GM23338 (cell line): ENCODE data around the gene PCNX1. TPM values are rescaled to one million over a fixed set of nuclear protein-coding genes. Genes with fewer than 3 reads are reported as not detected.

Experiments used
- ATAC-seq: fragments of 200-7000 bp; cut with Tn5 transposase; 3 replicates; pipeline ENCODE4 v1.9.1; 2020
- DNase-seq: peaks from one replicate; pipeline ENCODE4 v3.0.0-alpha.2; 2015; ENCODE audit warnings: low spot score
- H2AFZ ChIP-seq: fragments of 200-600 bp; sonication (generic); 2 replicates; pipeline ENCODE4 v1.8.0; 2016; ENCODE audit warnings: antibody characterized with exemption, mild to moderate bottlenecking, moderate library complexity
- H3F3A ChIP-seq: fragments of 200-600 bp; sonication (generic); replicated peaks from 2 replicates; pipeline ENCODE4 v1.8.0; 2017; ENCODE audit warnings: antibody characterized with exemption, mixed run types, low read depth
- H3K27ac ChIP-seq: fragments of 200-600 bp; sonication (generic); 2 replicates; pipeline ENCODE4 v1.6.1; 2016; ENCODE audit warnings: low read depth
- H3K27me3 ChIP-seq: fragments of 200-600 bp; sonication (generic); 2 replicates; pipeline ENCODE4 v1.8.0; 2016; ENCODE audit warnings: mild to moderate bottlenecking, mixed run types, moderate library complexity; ENCODE audit not compliant: insufficient read depth
- H3K36me3 ChIP-seq: fragments of 200-600 bp; sonication (generic); 2 replicates; pipeline ENCODE4 v1.8.0; 2016; ENCODE audit warnings: mild to moderate bottlenecking; ENCODE audit not compliant: insufficient read depth
- H3K4me1 ChIP-seq: fragments of 200-600 bp; sonication (generic); 2 replicates; pipeline ENCODE4 v1.8.0; 2016; ENCODE audit warnings: mild to moderate bottlenecking, moderate library complexity; ENCODE audit not compliant: insufficient read depth
- H3K4me2 ChIP-seq: fragments of 200-600 bp; sonication (generic); 2 replicates; pipeline ENCODE4 v1.7.1; 2017; ENCODE audit warnings: mixed run types
- H3K4me3 ChIP-seq: fragments of 200-600 bp; sonication (generic); 2 replicates; pipeline ENCODE4 v1.6.1; 2016; ENCODE audit warnings: mixed run types
- H3K79me2 ChIP-seq: fragments of 200-600 bp; sonication (generic); replicated peaks from 2 replicates; pipeline ENCODE4 v1.8.0; 2017; ENCODE audit warnings: mild to moderate bottlenecking; ENCODE audit not compliant: insufficient read depth
- H3K9me2 ChIP-seq: fragments of 200-600 bp; sonication (generic); 2 replicates; pipeline ENCODE4 v1.8.0; 2017; ENCODE audit not compliant: insufficient read depth
- H4K20me1 ChIP-seq: fragments of 200-600 bp; sonication (generic); replicated peaks from 2 replicates; pipeline ENCODE4 v1.8.0; 2017; ENCODE audit warnings: mild to moderate bottlenecking; ENCODE audit not compliant: insufficient read depth
- H3K27ac Mint-ChIP-seq: 2 replicates; pipeline ENCODE4 v1.8.0; 2020; ENCODE audit warnings: inconsistent platforms, mild to moderate bottlenecking, moderate library complexity, mixed read lengths
- H3K27me3 Mint-ChIP-seq: 3 replicates; pipeline ENCODE4 v1.8.0; 2022; ENCODE audit warnings: low read depth, mild to moderate bottlenecking, moderate library complexity, mixed read lengths, inconsistent platforms; ENCODE audit not compliant: insufficient read depth, poor library complexity
- H3K36me3 Mint-ChIP-seq: 3 replicates; pipeline ENCODE4 v1.8.0; 2021; ENCODE audit warnings: low read depth, mild to moderate bottlenecking, inconsistent platforms, moderate library complexity, mixed read lengths
- H3K4me1 Mint-ChIP-seq: 3 replicates; pipeline ENCODE4 v1.8.0; 2020; ENCODE audit warnings: mild to moderate bottlenecking, inconsistent platforms, mixed read lengths
- H3K4me3 Mint-ChIP-seq: 3 replicates; pipeline ENCODE4 v1.8.0; 2021; ENCODE audit warnings: moderate library complexity, mild to moderate bottlenecking, inconsistent platforms, mixed read lengths
- H3K9me3 Mint-ChIP-seq: 3 replicates; pipeline ENCODE4 v1.8.0; 2020; ENCODE audit warnings: moderate library complexity, mild to moderate bottlenecking, inconsistent platforms, mixed read lengths
- CREB1 ChIP-seq: fragments of 250-450 bp; sonication (Bioruptor Pico); IDR thresholded peaks from 2 replicates; pipeline ENCODE4 v1.5.0; 2020; ENCODE audit warnings: low read depth, mild to moderate bottlenecking, moderate library complexity
- CTCF ChIP-seq, 2 experiments: fragments of 200-600 bp in 1 of 2; sonication (generic) in 1 of 2; conservative IDR thresholded peaks; 2 replicates each; pipeline versions ENCODE4 v1.5.1 to v1.6.1; 2016 to 2017; ENCODE audit warnings: antibody characterized with exemption in 2 of 2, low read depth in 2 of 2, mild to moderate bottlenecking in 2 of 2, moderate library complexity in 1 of 2
- ETS1 ChIP-seq: IDR thresholded peaks from 2 replicates; pipeline ENCODE4 v1.6.1; 2016; ENCODE audit warnings: antibody characterized with exemption
- EZH2 ChIP-seq: fragments of 200-600 bp; sonication (generic); IDR thresholded peaks from one replicate; pipeline ENCODE4 v1.8.0; 2017; ENCODE audit warnings: antibody characterized with exemption, mild to moderate bottlenecking, low read depth; ENCODE audit not compliant: unreplicated experiment
- EZH2phosphoT487 ChIP-seq: fragments of 200-600 bp; sonication (generic); IDR thresholded peaks from one replicate; pipeline ENCODE4 v1.8.1; 2018; ENCODE audit warnings: antibody characterized with exemption; ENCODE audit not compliant: unreplicated experiment
- JUNB ChIP-seq: IDR thresholded peaks from one replicate; pipeline ENCODE4 v1.6.1; 2016; ENCODE audit warnings: antibody characterized with exemption; ENCODE audit not compliant: unreplicated experiment
- NANOG ChIP-seq: IDR thresholded peaks from 2 replicates; pipeline ENCODE4 v1.6.1; 2016; ENCODE audit warnings: antibody characterized with exemption, borderline replicate concordance
- POLR2AphosphoS5 ChIP-seq: IDR thresholded peaks from 2 replicates; pipeline ENCODE4 v1.6.1; 2016; ENCODE audit warnings: antibody characterized with exemption, low read depth
- REST ChIP-seq: IDR thresholded peaks from one replicate; pipeline ENCODE4 v1.6.1; 2018; ENCODE audit warnings: antibody characterized with exemption; ENCODE audit not compliant: unreplicated experiment
- STAT1 ChIP-seq: IDR thresholded peaks from one replicate; pipeline ENCODE4 v1.6.1; 2016; ENCODE audit warnings: antibody characterized with exemption; ENCODE audit not compliant: unreplicated experiment
- ZNF114 ChIP-seq: fragments of 250-450 bp; sonication (Bioruptor Pico); IDR thresholded peaks from 2 replicates; pipeline ENCODE4 v1.5.0; 2020; ENCODE audit warnings: mild to moderate bottlenecking, moderate library complexity
- ZNF331 ChIP-seq: fragments of 250-450 bp; sonication (Bioruptor Pico); IDR thresholded peaks from 2 replicates; pipeline ENCODE4 v1.5.0; 2020; ENCODE audit warnings: low read depth, mild to moderate bottlenecking, moderate library complexity
- ZNF462 ChIP-seq: fragments of 250-450 bp; sonication (Bioruptor Pico); IDR thresholded peaks from 2 replicates; pipeline ENCODE4 v1.5.0; 2020; ENCODE audit warnings: mild to moderate bottlenecking, moderate library complexity
- polyA plus RNA-seq: library from polyadenylated mRNA; unstranded; fragments of >200 nt; fragmentation: Nextera tagmentation; extraction: Ambion mirVana; gene quantifications from 2 replicates; pipeline ENCODE4 v1.2.1, GENCODE V29; 2016
- total RNA-seq: library from RNA; depleted of rRNA; stranded (reverse); fragments of >200 nt; shearing (Covaris generic); gene quantifications from 2 replicates; pipeline ENCODE4 v1.2.3, GENCODE V29; 2014

The PCNX1 gene
- total and polyA plus RNA-seq, 2 experiments from 2014 or later: 19.4 to 53.1 TPM

- Mint-ChIP-seq H3K9me3 (no peaks in the 10 kb centered on the region), H3K4me3 (no peak overlapping the region), H3K27me3 (no peaks in the 10 kb centered on the region), H3K4me1 (no peaks in the 10 kb centered on the region; the same call in 2 of the 3 replicates), H3K27ac (peak overlapping the region; percentile 57), H3K36me3 (peaks cover 14% of the 10 kb centered on the region; the same call in 2 of the 3 replicates)
- TF ChIP-seq JUNB: no peak
- no peak for TF ChIP-seq STAT1
- no peak for TF ChIP-seq ETS1
- no peak for TF ChIP-seq REST
- no peak for TF ChIP-seq CREB1 (CRISPR knock-in tag)
- no peak for TF ChIP-seq ZNF114
- no peak for TF ChIP-seq NANOG
- no peak for TF ChIP-seq ZNF462 (CRISPR knock-in tag)
- TF ChIP-seq POLR2AphosphoS5: no peak
- TF ChIP-seq ZNF331: no peak
- no peak for TF ChIP-seq EZH2
- no peak for TF ChIP-seq EZH2phosphoT487
- TF ChIP-seq CTCF (conservative IDR thresholded peaks at IDR 0.05; ENCODE audit: low read depth in 2 of 2): no peak
- no peaks in the 10 kb centered on the region for H3K4me1 ChIP-seq
- no peaks in the 10 kb centered on the region for H3K27me3 ChIP-seq
- H3K4me3 ChIP-seq: no peak overlapping the region
- no peak; the same call in 2 of the 3 replicates for ATAC-seq
- H4K20me1 ChIP-seq: 0 out of 2 replicates have a peak, but pooled peaks cover 6% of the 10 kb centered on the region
- no peak for DNase-seq
- H3F3A ChIP-seq: no peaks in the 10 kb centered on the region
- H2AFZ ChIP-seq: no peak overlapping the region
- no peaks in the 10 kb centered on the region for H3K9me2 ChIP-seq
- peaks cover 6% of the 10 kb centered on the region for H3K36me3 ChIP-seq
- no peak overlapping the region for H3K4me2 ChIP-seq
- H3K27ac ChIP-seq: no peak overlapping the region
- peaks cover 3% of the 10 kb centered on the region for H3K79me2 ChIP-seq
These were observed 179.3 kb downstream of the PCNX1 start for GRCh38 chr14:71086567-71086966.
